ENCODE measurements around the gene RBM43. TPM values are rescaled to one million over a fixed set of nuclear protein-coding genes. Genes with fewer than 3 reads are reported as not detected.

RBM43 gene
- total RNA-seq, 1 donor from 2014 or later = 5.5 TPM

- Histone ChIP-seq H3K9ac (ENCODE audit: low read length) (no peak overlapping the region), H3K4me2 (ENCODE audit: low read length) (no peak overlapping the region), H3K4me1 (ENCODE audit: insufficient read depth, low read length) (no peaks in the 10 kb centered on the region), H3K4me3 (ENCODE audit: insufficient read depth, low read depth, low read length) (no peak overlapping the region), H3K79me2 (ENCODE audit: insufficient read depth, low read length) (no peaks in the 10 kb centered on the region), H3K36me3 (ENCODE audit: insufficient read depth, low read length) (no peaks in the 10 kb centered on the region), H3K27ac (ENCODE audit: low read depth, low read length) (no peak overlapping the region), H4K20me1 (ENCODE audit: insufficient read depth, low read length) (no peaks in the 10 kb centered on the region), H2AFZ (ENCODE audit: low read depth, low read length) (no peak overlapping the region), H3K9me3 (ENCODE audit: insufficient read depth, low read depth, low read length) (no peaks in the 10 kb centered on the region), H3K27me3 (ENCODE audit: insufficient read depth, low read length) (no peaks in the 10 kb centered on the region)
- Mint-ChIP-seq H3K4me3 (ENCODE audit: unreplicated experiment) (no peak overlapping the region), H3K27ac (ENCODE audit: unreplicated experiment) (no peak overlapping the region), H3K27me3 (ENCODE audit: low read depth, unreplicated experiment) (no peaks in the 10 kb centered on the region), H3K36me3 (ENCODE audit: low read depth, unreplicated experiment) (no peaks in the 10 kb centered on the region), H3K4me1 (ENCODE audit: low read depth, unreplicated experiment) (peaks cover under 1% of the 10 kb centered on the region), H3K9me3 (ENCODE audit: unreplicated experiment) (peaks cover 3% of the 10 kb centered on the region)
- no peak for DNase-seq (ENCODE audit: low read depth)
- FAIRE-seq = no peak
- no peak for TF ChIP-seq EZH2 (IDR thresholded peaks at IDR 0.05; ENCODE audit: insufficient read depth, low read length)
- TF ChIP-seq CTCF (IDR thresholded peaks at IDR 0.05; ENCODE audit: insufficient read depth, low read depth, low read length) = no peak
Observed at GRCh38 chr2:151230627-151231140, 31.0 kb downstream of the RBM43 start.

GRCh38 chr2:151228847-151229512 lies 32.7 kb downstream of the RBM43 start:
- Histone ChIP-seq H3K36me3 (ENCODE audit: insufficient read depth, low read length) (no peaks in the 10 kb centered on the region), H2AFZ (ENCODE audit: low read depth, low read length) (no peak overlapping the region), H4K20me1 (ENCODE audit: insufficient read depth, low read length) (no peaks in the 10 kb centered on the region), H3K27ac (ENCODE audit: low read depth, low read length) (no peak overlapping the region), H3K4me3 (ENCODE audit: insufficient read depth, low read depth, low read length) (no peak overlapping the region), H3K79me2 (ENCODE audit: insufficient read depth, low read length) (no peaks in the 10 kb centered on the region), H3K9me3 (ENCODE audit: insufficient read depth, low read depth, low read length) (no peaks in the 10 kb centered on the region), H3K4me1 (ENCODE audit: insufficient read depth, low read length) (no peaks in the 10 kb centered on the region), H3K4me2 (ENCODE audit: low read length) (no peak overlapping the region), H3K9ac (ENCODE audit: low read length) (no peak overlapping the region), H3K27me3 (ENCODE audit: insufficient read depth, low read length) (no peaks in the 10 kb centered on the region)
- DNase-seq (ENCODE audit: low read depth) = no peak
- FAIRE-seq = peak; percentile 60
- Mint-ChIP-seq H3K36me3 (ENCODE audit: low read depth, unreplicated experiment) (no peaks in the 10 kb centered on the region), H3K4me3 (ENCODE audit: unreplicated experiment) (no peak overlapping the region), H3K9me3 (ENCODE audit: unreplicated experiment) (peaks cover 3% of the 10 kb centered on the region), H3K27me3 (ENCODE audit: low read depth, unreplicated experiment) (no peaks in the 10 kb centered on the region), H3K27ac (ENCODE audit: unreplicated experiment) (no peak overlapping the region), H3K4me1 (ENCODE audit: low read depth, unreplicated experiment) (no peaks in the 10 kb centered on the region)
- TF ChIP-seq CTCF (IDR thresholded peaks at IDR 0.05; ENCODE audit: insufficient read depth, low read depth, low read length) (no peak), EZH2 (IDR thresholded peaks at IDR 0.05; ENCODE audit: insufficient read depth, low read length) (no peak)

- Histone ChIP-seq H4K20me1 (ENCODE audit: insufficient read depth, low read length) (no peaks in the 10 kb centered on the region), H3K9me3 (ENCODE audit: insufficient read depth, low read depth, low read length) (no peaks in the 10 kb centered on the region), H3K4me2 (ENCODE audit: low read length) (no peak overlapping the region), H3K4me1 (ENCODE audit: insufficient read depth, low read length) (no peaks in the 10 kb centered on the region), H2AFZ (ENCODE audit: low read depth, low read length) (no peak overlapping the region), H3K9ac (ENCODE audit: low read length) (no peak overlapping the region), H3K4me3 (ENCODE audit: insufficient read depth, low read depth, low read length) (no peak overlapping the region), H3K27ac (ENCODE audit: low read depth, low read length) (no peak overlapping the region), H3K27me3 (ENCODE audit: insufficient read depth, low read length) (no peaks in the 10 kb centered on the region), H3K79me2 (ENCODE audit: insufficient read depth, low read length) (no peaks in the 10 kb centered on the region), H3K36me3 (ENCODE audit: insufficient read depth, low read length) (no peaks in the 10 kb centered on the region)
- H3K27me3 Mint-ChIP-seq (ENCODE audit: low read depth, unreplicated experiment) = no peaks in the 10 kb centered on the region
- H3K4me1 Mint-ChIP-seq (ENCODE audit: low read depth, unreplicated experiment) = no peaks in the 10 kb centered on the region
- no peaks in the 10 kb centered on the region for H3K36me3 Mint-ChIP-seq (ENCODE audit: low read depth, unreplicated experiment)
- no peak overlapping the region for H3K4me3 Mint-ChIP-seq (ENCODE audit: unreplicated experiment)
- no peaks in the 10 kb centered on the region for H3K9me3 Mint-ChIP-seq (ENCODE audit: unreplicated experiment)
- TF ChIP-seq CTCF (IDR thresholded peaks at IDR 0.05; ENCODE audit: insufficient read depth, low read depth, low read length) (no peak), EZH2 (IDR thresholded peaks at IDR 0.05; ENCODE audit: insufficient read depth, low read length) (no peak)
- FAIRE-seq (no peak), DNase-seq (ENCODE audit: low read depth) (no peak)
- H3K27ac Mint-ChIP-seq (ENCODE audit: unreplicated experiment) = no peak overlapping the region
Observed at GRCh38 chr2:151217343-151217742, 44.3 kb downstream of the RBM43 start.

Measured in astrocyte (in vitro differentiated cells and primary cell).